Limb (tissue), 2 donors: ENCODE data around the gene PPP2R2C.

Experiments
- DNase-seq, 2 donors: peaks; one replicate each; pipeline ENCODE4 v3.0.0-alpha.2; 2016; ENCODE audit errors: extremely low spot score in 2 of 2

Gene PPP2R2C

DNA sequence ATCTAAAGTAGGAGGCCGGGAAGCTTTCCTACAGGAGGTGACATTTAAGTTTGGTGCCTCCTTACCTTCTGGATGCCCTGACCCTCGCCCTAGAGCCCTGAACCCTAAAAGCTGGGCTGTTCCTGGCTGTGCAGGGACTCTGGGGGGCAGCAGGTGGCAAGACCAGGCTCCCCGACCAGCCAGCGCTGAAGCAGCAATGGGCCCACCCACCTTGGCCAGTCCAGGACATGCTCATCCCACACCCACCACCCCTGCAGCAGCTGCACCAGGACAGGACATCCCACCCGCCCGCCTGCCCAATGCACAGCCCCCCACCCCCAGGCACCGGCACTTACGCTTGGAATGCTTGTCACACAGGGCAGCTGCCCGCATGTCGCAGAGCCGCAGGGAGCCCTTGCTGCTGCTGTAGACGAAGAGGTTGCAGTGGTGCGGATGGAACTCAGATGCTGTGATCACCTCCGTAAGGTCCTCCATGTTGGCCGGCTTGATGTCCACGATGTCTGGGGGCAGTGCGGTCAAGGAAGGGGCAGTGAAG, 124.8 kb downstream of the PPP2R2C start:
- DNase-seq, result no peak

GRCh38 chr4:6346373-6347110, 125.9 kb downstream of the PPP2R2C start:
- DNase-seq, result no peak

DNA sequence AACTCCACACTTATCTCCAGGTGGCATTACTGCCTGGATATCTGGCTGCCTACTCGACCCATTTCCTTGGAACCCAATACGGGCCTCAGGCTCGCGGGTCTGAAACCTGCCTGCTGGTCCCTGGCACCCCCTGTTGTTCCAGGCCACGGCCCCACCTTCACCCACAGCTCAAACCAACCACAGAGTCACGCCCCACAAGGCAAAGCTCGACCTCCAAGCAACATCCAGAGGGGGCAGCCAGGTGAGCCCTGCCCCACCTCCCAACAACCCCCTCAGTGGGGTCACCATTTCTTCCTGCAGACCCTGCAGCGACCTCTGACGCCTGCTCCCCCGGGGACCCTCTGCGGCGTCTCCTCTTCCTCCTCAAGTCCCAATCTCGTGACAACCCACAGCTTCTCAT, 126.5 kb downstream of the PPP2R2C start:
- DNase-seq, result no peak

DNA sequence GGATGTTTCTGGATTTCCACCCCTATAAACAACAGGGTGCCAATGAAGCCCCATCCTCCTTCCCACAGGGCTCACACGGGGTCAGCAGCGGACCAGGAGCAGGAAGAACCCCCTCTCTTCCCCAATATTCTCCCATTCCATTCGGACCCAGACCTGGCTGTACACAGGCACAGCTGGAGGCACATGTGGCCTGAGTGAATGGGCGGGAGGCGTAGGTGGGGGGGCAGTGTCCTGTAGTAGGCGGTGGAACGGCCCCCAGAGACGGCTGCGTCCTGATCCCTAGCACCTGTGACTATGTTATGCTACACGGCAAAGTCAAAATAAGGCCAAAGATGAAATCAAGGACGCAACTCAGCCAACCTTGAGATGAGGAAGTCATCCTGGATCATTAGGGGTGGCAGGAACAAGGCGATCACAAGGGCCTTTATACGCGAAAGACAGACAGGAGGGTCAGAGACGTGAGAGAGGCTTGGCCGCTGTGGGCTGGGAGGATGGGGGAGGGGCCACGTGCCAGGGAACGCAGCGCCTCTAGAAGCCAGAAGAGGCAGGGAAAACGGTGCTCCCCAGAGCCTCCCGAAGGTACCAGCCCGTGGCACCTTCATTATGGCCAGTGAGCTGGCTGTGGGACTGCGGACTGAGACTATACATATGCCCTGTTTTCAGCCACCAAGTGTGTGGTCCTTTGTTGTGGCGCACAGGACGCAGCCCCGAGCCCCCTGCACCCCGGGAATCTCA, 127.2 kb downstream of the PPP2R2C start:
- DNase-seq, result no peak

DNA sequence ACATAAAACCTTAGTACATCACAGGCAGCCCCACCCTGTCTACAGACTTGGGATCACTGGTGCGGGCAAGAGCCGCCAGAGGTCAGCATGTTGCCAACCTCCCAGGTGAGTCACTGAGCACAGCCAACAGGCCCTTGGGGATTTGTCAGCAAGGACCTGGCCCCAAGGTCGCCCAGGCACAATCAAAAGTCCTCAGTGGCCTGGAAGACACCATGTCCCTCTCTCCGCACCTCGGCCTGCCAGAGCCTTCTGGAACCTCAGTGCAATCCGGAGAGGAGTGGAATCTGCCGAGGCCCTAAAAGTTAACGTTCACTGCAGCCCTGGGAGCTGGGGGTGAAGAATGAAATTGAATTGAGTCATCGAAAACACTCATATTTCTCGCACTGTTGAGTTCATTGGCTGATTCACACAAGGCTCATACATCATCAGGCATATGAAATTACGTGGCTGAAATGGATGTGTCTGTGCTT, 128.4 kb downstream of the PPP2R2C start:
- DNase-seq, result no peak

DNA sequence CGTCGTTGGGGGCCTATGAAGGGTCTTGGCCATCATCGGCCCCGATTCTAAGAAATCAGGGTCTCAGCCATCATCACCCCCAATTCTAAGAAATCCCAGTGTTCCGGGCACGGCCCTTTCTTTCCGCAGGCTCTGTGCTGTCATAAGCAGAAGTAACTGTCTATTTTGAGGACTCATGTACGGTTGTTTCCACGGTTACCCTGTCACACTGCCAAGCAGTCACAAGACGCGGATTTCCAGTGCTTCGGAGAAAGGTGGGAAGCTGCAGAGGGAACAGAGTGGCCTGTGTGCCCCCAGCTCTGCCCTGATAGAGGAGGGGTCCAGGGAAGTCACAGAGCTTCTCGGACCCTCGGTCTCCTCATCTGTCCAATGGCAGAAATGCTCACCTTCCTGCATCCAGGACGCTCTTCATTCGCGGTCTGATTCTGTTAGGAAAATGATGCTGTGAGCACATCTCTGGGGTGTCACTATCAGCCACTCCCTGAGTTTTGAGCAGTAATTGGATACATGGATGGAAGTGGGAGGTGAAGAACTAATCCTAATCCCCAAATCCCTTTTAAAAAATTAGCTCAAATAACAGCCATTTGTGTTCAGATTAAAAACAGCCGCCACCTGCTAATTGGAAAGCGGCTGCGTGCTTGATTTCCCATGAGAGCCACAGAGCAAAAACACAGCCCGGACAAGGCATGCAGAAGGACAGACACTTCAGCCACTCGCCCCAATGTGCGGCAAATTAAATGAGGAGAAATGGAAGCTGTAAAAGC, 129.7 kb downstream of the PPP2R2C start:
- DNase-seq, result peak; percentile 13 to 70

- DNase-seq, result no peak
Measured at GRCh38 chr4:6341696-6342095, 130.7 kb downstream of the PPP2R2C start.

- no peak for DNase-seq
Measured at GRCh38 chr4:6340446-6341015, 131.9 kb downstream of the PPP2R2C start.

- DNase-seq, result no peak
Measured at GRCh38 chr4:6339818-6340445, 132.5 kb downstream of the PPP2R2C start.

- no peak for DNase-seq
Measured at GRCh38 chr4:6338951-6339817, 133.2 kb downstream of the PPP2R2C start.

DNA sequence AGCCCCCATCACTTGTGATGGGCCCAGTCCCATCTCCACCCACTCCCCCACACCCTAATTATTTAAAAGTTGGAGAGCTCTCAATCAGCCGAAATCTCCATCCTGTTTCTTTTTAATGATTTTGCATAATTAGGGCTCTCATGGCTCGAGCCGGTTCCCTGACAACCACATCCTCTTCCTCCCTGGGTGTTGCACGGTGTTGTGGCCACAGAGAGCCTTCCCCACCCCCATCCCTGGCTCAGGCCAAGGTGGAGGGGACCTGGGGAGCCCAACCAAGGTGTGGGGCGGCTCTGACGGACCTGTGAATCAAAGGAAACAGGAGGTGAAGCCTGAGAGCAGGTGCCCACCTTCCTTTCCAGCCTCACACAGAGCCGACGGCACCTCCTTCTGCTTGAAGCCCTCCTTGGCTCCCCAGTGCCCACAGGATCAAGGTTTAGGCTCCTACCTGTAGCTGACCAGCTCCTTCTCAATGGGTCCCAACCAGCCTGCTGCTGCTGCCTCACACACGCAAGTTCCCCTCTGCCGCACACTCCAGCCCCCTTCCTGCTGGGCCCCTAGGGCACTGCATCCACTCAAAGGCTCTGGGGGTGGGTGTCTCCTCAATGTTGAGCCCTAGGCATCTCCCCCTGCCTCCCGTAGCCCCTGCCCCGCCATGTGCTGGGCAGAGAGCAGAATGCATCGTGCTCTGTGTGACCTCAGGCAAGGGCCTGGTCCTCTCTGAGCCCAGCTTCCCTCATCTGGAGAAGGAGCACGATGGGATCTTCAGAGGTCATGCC, 134.1 kb downstream of the PPP2R2C start:
- no peak for DNase-seq

GRCh38 chr4:6337331-6337935, 135.0 kb downstream of the PPP2R2C start:
- DNase-seq, result no peak

DNA sequence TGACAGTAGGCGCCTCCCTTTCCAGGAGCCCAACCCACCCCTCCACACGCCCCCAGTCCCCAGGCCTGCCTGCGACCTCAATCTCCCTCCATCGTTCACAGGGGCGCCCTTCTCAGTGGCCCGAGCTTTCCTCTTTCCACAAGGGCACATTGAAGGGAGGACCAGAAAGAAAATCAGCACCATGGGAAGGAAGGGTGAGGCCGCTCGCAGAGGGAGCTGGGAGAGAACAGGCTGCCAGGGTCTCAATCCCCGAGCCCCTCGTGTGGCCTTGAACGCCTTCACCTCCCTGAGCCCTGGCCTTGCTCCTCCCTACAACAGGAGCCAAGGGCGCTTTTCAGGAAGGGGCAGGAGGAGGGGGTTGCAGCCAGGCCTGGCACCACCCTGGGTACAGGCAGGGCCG, 136.2 kb downstream of the PPP2R2C start:
- no peak for DNase-seq

DNA sequence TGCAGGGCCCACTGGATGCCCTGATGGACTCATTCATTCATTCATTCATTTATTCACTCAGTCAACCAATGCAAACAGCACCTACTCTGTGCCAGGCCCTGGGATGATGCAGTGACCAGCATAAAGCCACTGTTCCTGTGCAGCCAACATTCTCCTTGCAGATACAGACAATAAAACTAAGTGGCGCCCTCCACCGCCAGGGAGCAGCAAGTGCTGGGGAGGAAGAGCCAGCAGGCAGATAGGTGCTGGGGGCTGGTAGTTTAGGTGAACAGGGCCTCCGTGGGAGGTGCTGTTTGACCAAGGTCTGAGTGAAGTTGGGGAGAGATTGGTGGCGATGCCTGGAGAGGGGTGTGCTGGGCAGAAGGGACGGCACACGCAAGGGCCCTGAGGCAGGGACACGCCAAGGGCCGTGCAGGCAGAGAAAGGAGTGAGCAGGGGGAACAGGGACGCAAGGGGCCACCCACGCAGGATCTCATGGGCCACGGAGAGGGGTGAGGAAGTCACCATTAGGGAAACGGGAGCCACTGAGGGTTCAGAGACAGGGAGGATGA, 137.3 kb downstream of the PPP2R2C start:
- no peak for DNase-seq

DNA sequence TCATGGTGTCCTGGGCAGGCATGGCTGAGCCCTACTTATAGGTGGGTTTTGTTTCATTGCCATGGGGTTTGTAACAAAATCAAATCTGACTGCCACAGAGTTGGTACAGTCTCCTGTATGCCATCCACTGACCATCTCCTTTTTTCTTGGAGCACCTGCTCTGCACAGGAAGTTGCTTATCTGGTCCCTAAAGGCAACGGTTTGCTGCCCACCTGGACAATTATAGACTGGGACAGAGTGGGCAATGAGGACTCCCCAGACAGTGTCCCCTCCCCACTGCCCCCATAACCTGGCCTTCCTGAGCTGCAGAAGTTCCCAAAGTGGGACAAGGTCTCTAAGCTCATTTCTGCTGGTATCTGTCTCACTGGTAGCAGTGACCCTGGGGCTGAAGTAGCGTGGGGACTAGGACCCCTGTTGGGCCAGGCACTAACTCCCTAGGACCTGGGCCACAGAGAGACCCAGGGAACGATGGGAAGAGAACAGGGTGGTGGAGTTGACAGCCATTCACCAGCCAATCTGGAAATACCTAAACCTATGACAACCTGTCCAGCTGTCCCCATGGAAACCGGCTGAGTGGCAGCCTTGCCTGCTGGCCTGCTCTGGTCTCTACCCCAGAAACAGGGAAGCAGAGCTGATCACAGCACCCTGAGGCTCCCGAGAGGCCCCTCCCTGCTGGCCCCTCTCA, 138.1 kb downstream of the PPP2R2C start:
- no peak for DNase-seq

- DNase-seq, result no peak
Measured at GRCh38 chr4:6333301-6334202, 138.9 kb downstream of the PPP2R2C start.

DNA sequence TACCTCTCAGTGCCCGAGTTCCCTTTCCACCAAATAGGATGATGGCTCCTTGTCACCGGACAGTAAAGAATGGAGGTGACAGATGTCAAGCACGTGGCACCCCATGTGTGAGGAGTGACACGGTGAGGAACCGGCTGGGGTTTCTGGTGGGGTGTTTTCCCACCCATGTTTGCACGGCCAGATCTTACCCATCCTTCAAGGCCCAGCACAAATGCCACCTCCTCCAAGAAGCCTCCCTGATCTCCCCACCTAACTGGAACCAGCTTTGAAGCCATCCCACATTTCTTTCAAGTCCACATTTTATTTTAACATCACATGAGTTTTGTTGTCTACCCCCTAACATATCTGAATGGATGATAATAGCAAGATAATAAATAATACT, 139.8 kb downstream of the PPP2R2C start:
- DNase-seq, result no peak
